Vagina (tissue), 2 donors: Measurements from ENCODE around the gene CSH2. TPM values are rescaled to one million over a fixed set of nuclear protein-coding genes. Genes with fewer than 3 reads are reported as not detected.
"Not testable (repeated sequence)": the region's sequence is repeated elsewhere in the genome, so short reads cannot be mapped to it uniquely, and the experiment has no call there.

ENCODE experiments used
- DNase-seq, 2 donors: peaks; one replicate each; pipeline ENCODE4 v3.0.0-alpha.2; 2017; ENCODE audit errors: extremely low spot score in 2 of 2
- H3K27ac ChIP-seq: fragments of 200-600 bp; sonication (generic); one replicate; pipeline ENCODE4 v1.5.1; 2019
- H3K27me3 ChIP-seq: fragments of 200-600 bp; sonication (generic); one replicate; pipeline ENCODE4 v1.5.1; 2019
- H3K36me3 ChIP-seq, 2 donors: fragments of 200-600 bp; sonication (generic); one replicate each; pipeline ENCODE4 v1.5.1; 2017 to 2019
- H3K4me1 ChIP-seq: fragments of 200-600 bp; sonication (generic); one replicate; pipeline ENCODE4 v1.5.1; 2019
- H3K4me3 ChIP-seq, 2 donors: fragments of 200-600 bp; sonication (generic); 1 replicate in 1 of 2; 2 replicates in 1 of 2; pipeline ENCODE4 v1.5.1; 2016 to 2019
- H3K9me3 ChIP-seq: fragments of 200-600 bp; sonication (generic); one replicate; pipeline ENCODE4 v1.5.1; 2019
- POLR2A ChIP-seq, 2 donors: fragments of 450-650 bp; IDR thresholded peaks; one replicate each; pipeline ENCODE4 v1.6.1; 2017; ENCODE audit warnings: antibody characterized with exemption in 2 of 2, mild to moderate bottlenecking in 2 of 2, moderate library complexity in 2 of 2
- POLR2AphosphoS5 ChIP-seq, 2 donors: sonication (generic); formaldehyde crosslinking; IDR thresholded peaks; one replicate each; pipeline ENCODE4 v1.9.0; 2017; ENCODE audit warnings: antibody characterized with exemption in 2 of 2, mild to moderate bottlenecking in 2 of 2, low read depth in 1 of 2; ENCODE audit not compliant: insufficient read depth in 1 of 2
- intact Hi-C: fragments of 100-400 bp; cut with DNase I; formaldehyde crosslinking; loops from one replicate; pipeline ENCODE4 v1.15.1; 2023
- total RNA-seq: library from RNA; depleted of rRNA; stranded (reverse); fragments of >200 nt; gene quantifications from one replicate; pipeline ENCODE4 v1.2.3, GENCODE V29; 2016
- TF ChIP-seq, protein P1 (sequence below), 3 experiments: fragments of 450-650 bp in 2 of 3; fragments of 200-600 bp in 1 of 3; sonication (generic) in 1 of 3; IDR thresholded peaks; one replicate each; pipeline ENCODE4 v1.5.1; 2017 to 2019; ENCODE audit warnings: antibody characterized with exemption in 3 of 3, mild to moderate bottlenecking in 2 of 3, moderate library complexity in 2 of 3

Gene CSH2
- total RNA-seq, 1 donor from 2014 or later: not detected

DNA sequence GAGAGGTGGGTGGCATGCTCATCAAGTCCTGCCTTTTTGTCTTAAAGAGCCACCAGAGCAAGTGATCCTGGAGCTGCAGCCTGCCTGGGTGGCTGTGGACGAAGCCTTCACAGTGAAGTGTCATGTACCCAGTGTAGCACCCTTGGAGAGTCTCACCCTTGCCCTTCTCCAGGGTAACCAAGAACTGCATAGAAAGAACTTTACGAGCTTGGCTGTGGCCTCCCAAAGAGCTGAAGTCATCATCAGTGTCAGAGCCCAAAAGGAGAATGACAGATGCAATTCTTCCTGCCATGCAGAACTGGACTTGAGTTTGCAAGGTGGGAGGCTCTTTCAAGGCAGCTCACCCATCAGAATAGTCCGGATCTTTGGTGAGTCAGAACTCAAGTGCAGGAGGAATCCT is 14.2 kb downstream of the CSH2 start:
- TF ChIP-seq POLR2AphosphoS5 (IDR thresholded peaks at IDR 0.05; ENCODE audit: insufficient read depth in 1 of 2, low read depth in 1 of 2): no peak
- no peak for TF ChIP-seq POLR2A (IDR thresholded peaks at IDR 0.05)
- TF ChIP-seq, protein P1, sequence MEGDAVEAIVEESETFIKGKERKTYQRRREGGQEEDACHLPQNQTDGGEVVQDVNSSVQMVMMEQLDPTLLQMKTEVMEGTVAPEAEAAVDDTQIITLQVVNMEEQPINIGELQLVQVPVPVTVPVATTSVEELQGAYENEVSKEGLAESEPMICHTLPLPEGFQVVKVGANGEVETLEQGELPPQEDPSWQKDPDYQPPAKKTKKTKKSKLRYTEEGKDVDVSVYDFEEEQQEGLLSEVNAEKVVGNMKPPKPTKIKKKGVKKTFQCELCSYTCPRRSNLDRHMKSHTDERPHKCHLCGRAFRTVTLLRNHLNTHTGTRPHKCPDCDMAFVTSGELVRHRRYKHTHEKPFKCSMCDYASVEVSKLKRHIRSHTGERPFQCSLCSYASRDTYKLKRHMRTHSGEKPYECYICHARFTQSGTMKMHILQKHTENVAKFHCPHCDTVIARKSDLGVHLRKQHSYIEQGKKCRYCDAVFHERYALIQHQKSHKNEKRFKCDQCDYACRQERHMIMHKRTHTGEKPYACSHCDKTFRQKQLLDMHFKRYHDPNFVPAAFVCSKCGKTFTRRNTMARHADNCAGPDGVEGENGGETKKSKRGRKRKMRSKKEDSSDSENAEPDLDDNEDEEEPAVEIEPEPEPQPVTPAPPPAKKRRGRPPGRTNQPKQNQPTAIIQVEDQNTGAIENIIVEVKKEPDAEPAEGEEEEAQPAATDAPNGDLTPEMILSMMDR (IDR thresholded peaks at IDR 0.05): no peak
- H3K27me3 ChIP-seq: no peaks in the 10 kb centered on the region
- intact Hi-C loops: no loop called here
- H3K4me3 ChIP-seq: no peak overlapping the region
- H3K27ac ChIP-seq: no peak overlapping the region
- H3K9me3 ChIP-seq: no peaks in the 10 kb centered on the region
- no peak for DNase-seq
- H3K4me1 ChIP-seq: no peaks in the 10 kb centered on the region
- no peaks in the 10 kb centered on the region for H3K36me3 ChIP-seq

DNA sequence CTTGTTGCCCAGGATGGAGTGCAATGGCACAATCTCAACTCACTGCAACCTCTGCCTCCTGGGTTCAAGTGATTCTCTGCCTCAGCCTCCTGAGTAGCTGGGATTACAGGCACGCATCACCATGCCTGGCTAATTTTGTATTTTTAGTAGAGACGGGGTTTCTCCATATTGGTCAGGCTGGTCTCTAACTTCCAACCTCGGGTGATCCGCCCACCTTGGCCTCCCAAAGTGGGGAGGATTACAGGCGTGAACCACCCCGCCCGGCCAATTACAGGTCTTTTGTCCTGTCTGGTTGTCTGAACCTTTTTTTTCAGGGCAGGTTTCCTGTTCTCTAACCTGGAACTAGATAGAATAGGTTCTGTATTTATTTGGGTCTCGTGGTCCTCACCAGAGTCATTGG is 17.1 kb downstream of the CSH2 start:
- H3K27ac ChIP-seq, H3K4me3 ChIP-seq, DNase-seq, H3K4me1 ChIP-seq, intact Hi-C loops, H3K9me3 ChIP-seq, H3K36me3 ChIP-seq, H3K27me3 ChIP-seq: not testable (repeated sequence)

DNA sequence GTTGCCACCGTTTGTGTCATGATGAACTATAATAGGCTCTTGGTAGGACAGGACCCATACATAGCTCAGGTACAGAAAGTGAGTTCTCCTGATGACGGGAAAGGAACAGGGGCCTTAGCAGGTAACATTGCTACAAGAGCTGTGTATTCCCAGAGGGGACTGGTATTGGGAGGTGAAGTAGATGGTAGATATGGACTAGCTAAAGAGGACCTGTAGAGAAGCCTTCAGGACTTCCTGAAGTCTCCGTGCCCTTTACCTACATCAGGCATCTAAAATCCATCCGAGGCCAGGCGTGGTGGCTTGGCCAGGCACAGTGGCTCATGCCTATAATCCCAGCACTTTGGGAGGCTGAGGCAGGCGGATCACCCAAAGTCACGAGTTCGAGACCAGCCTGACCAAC is 18.3 kb downstream of the CSH2 start:
- Histone ChIP-seq H3K27me3 (no peaks in the 10 kb centered on the region), H3K4me3 (no peak overlapping the region), H3K27ac (no peak overlapping the region), H3K4me1 (no peaks in the 10 kb centered on the region), H3K36me3 (no peaks in the 10 kb centered on the region), H3K9me3 (no peaks in the 10 kb centered on the region)
- TF ChIP-seq, protein P1 (IDR thresholded peaks at IDR 0.05): no peak
- no peak for TF ChIP-seq POLR2AphosphoS5 (IDR thresholded peaks at IDR 0.05; ENCODE audit: insufficient read depth in 1 of 2, low read depth in 1 of 2)
- no peak for TF ChIP-seq POLR2A (IDR thresholded peaks at IDR 0.05)
- DNase-seq: no peak
- intact Hi-C loops: no loop called here

DNA sequence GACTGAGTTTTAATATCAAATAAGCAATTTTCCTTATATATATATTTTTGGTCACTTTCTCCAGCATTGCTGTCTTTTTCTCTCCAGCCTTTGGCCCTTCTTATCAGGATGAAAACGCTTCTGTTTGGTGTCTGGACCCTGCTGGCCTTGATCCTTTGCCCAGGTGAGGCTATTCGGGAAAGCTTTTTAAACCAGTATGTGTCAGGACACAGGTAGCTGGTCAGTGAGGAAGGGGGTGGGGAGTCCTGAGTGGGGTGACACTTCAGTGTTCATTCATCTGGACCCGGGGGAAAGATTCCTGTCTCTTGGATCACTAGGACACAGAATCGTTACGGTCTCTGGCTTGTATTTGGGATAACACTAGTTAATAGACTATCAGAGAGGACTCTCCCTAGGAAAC is 18.8 kb downstream of the CSH2 start:
- no peaks in the 10 kb centered on the region for H3K36me3 ChIP-seq
- TF ChIP-seq POLR2AphosphoS5 (IDR thresholded peaks at IDR 0.05; ENCODE audit: insufficient read depth in 1 of 2, low read depth in 1 of 2) (no peak), POLR2A (IDR thresholded peaks at IDR 0.05) (no peak)
- TF ChIP-seq, protein P1 (IDR thresholded peaks at IDR 0.05): no peak
- H3K4me1 ChIP-seq: no peaks in the 10 kb centered on the region
- intact Hi-C loops: no loop called here
- no peak overlapping the region for H3K4me3 ChIP-seq
- H3K27me3 ChIP-seq: no peaks in the 10 kb centered on the region
- no peak overlapping the region for H3K27ac ChIP-seq
- no peaks in the 10 kb centered on the region for H3K9me3 ChIP-seq
- DNase-seq: no peak

DNA sequence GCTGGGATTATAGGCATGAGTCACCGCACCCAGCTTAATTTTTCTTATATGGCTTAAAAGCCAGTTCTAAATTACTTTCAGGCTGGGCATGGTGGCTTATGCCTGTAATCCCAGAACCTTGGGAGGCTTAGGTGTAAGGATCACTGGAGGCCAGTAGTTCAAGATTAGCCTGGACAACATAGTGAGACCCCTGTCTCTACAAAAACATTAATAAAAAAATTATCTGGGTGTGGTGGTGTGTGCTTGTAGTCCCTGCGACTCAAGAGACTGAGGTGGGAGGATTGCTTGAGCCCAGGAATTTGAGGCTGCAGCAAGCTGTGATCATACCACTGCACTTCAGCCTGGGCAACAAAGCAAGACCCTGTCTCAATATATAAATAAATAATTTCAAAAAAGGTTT is 20.2 kb downstream of the CSH2 start:
- no peaks in the 10 kb centered on the region for H3K36me3 ChIP-seq
- H3K27ac ChIP-seq: no peak overlapping the region
- H3K4me1 ChIP-seq: peaks cover 7% of the 10 kb centered on the region
- no peak overlapping the region for H3K4me3 ChIP-seq
- intact Hi-C loops: no loop called here
- no peak for TF ChIP-seq POLR2A (IDR thresholded peaks at IDR 0.05)
- TF ChIP-seq POLR2AphosphoS5 (IDR thresholded peaks at IDR 0.05; ENCODE audit: insufficient read depth in 1 of 2, low read depth in 1 of 2): no peak
- TF ChIP-seq, protein P1 (IDR thresholded peaks at IDR 0.05): no peak
- H3K27me3 ChIP-seq: no peaks in the 10 kb centered on the region
- DNase-seq: no peak
- H3K9me3 ChIP-seq: no peaks in the 10 kb centered on the region

DNA sequence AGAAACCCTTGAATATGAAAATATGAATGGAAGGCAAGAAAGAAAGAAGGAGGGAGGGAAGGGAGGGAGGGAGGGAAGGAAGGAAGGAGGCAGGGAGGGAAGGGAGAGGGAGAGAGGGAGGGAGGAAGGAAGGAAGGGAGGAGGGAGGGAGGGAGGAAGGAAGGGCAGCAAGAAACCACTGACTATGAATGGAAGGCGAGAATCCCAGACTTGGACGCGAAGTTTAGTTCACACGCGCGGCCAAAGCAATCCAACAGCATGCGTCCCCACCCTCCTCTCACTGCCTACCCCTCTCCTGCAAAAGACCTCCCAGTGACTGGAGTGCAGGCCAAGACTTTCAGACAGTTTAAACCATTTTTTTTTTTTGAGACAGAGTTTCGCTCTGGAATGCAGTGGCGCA is 23.1 kb downstream of the CSH2 start:
- no peak for DNase-seq
- intact Hi-C loops: no loop called here
- Histone ChIP-seq H3K36me3 (no peaks in the 10 kb centered on the region), H3K27me3 (no peaks in the 10 kb centered on the region), H3K4me3 (no peak overlapping the region), H3K9me3 (no peaks in the 10 kb centered on the region), H3K4me1 (peaks cover 10% of the 10 kb centered on the region), H3K27ac (no peak overlapping the region)
- TF ChIP-seq POLR2A (IDR thresholded peaks at IDR 0.05): no peak
- no peak for TF ChIP-seq POLR2AphosphoS5 (IDR thresholded peaks at IDR 0.05; ENCODE audit: insufficient read depth in 1 of 2, low read depth in 1 of 2)
- TF ChIP-seq, protein P1 (IDR thresholded peaks at IDR 0.05): no peak
